GM12872 (cell line): ENCODE measurements around the gene COL13A1.

ENCODE experiments used
- CTCF ChIP-seq: IDR thresholded peaks from 3 replicates; pipeline ENCODE4 v1.5.1; 2011; ENCODE audit warnings: low read depth, mild to moderate bottlenecking, low read length, moderate library complexity; ENCODE audit not compliant: insufficient read depth

The COL13A1 gene

GRCh38 chr10:69952069-69952800 is 150.5 kb downstream of the COL13A1 start:
- TF ChIP-seq CTCF = no peak

GRCh38 chr10:69952821-69953221 is 151.1 kb downstream of the COL13A1 start:
- TF ChIP-seq CTCF = no peak

- TF ChIP-seq CTCF = no peak
Observed at GRCh38 chr10:69953851-69954250, 152.1 kb downstream of the COL13A1 start.

- TF ChIP-seq CTCF = no peak
Observed at GRCh38 chr10:69955211-69955805, 153.6 kb downstream of the COL13A1 start.

GRCh38 chr10:69955897-69956740 is 154.4 kb downstream of the COL13A1 start:
- no peak for TF ChIP-seq CTCF

GRCh38 chr10:69956741-69957230 is 155.1 kb downstream of the COL13A1 start:
- no peak for TF ChIP-seq CTCF

GRCh38 chr10:69957241-69957885 is 155.7 kb downstream of the COL13A1 start:
- TF ChIP-seq CTCF = no peak
